ENCODE results near the gene HYAL2. TPM values are rescaled to one million over a fixed set of nuclear protein-coding genes. Genes with fewer than 3 reads are reported as not detected.

Gene HYAL2
- 70.0 and 100 TPM in 2 replicates for total RNA-seq

GRCh38 chr3:50322386-50323091 lies at the start of gene HYAL2:
TSS of gene HYAL2 (minus strand) at chr3:50322745. CDS start at chr3:50320489, 2,256 bp downstream.

GRCh38 chr3:50358911-50359759 lies 36.6 kb upstream of the HYAL2 start, which contains the start of gene TMEM115:
TSS of gene TMEM115 (minus strand) at chr3:50359521. CDS start at chr3:50359063, 458 bp downstream.

GRCh38 chr3:50350527-50351322 lies 28.2 kb upstream of the HYAL2 start, which contains the start of the genes CYB561D2 and NPRL2:
TSS of gene CYB561D2 (plus strand) at chr3:50350862. CDS start at chr3:50351434, 572 bp downstream.
TSS of gene NPRL2 (minus strand) at chr3:50350775. CDS start at chr3:50350652, 123 bp downstream.

GRCh38 chr3:50345586-50346234 lies 23.2 kb upstream of the HYAL2 start, which contains the start of gene ZMYND10:
TSS of gene ZMYND10 (minus strand) at chr3:50345732. CDS start at chr3:50345579, 153 bp downstream.

GRCh38 chr3:50340448-50341329 lies 18.1 kb upstream of the HYAL2 start, which contains the start of gene RASSF1:
TSS of gene RASSF1 (minus strand) at chr3:50340836. CDS start at chr3:50340805, 31 bp downstream.

GRCh38 chr3:50327943-50328691 lies 5.6 kb upstream of the HYAL2 start, which contains the start of gene TUSC2:
TSS of gene TUSC2 (minus strand) at chr3:50328223. CDS start at chr3:50328099, 124 bp downstream.

GRCh38 chr3:50303013-50303815 lies 19.3 kb downstream of the HYAL2 start, which contains the start of gene HYAL1:
TSS of gene HYAL1 (minus strand) at chr3:50303574. CDS start at chr3:50302956, 618 bp downstream.

GRCh38 chr3:50298836-50299637 lies 23.5 kb downstream of the HYAL2 start, which contains the start of the genes HYAL3 and NAA80:
TSS of gene HYAL3 (minus strand) at chr3:50299405. CDS start at chr3:50295602, 3,803 bp downstream.
TSS of gene NAA80 (minus strand) at chr3:50299405. CDS start at chr3:50297463, 1,942 bp downstream.

GRCh38 chr3:50292159-50293078 lies 30.1 kb downstream of the HYAL2 start, which contains the start of gene IFRD2:
TSS of gene IFRD2 (minus strand) at chr3:50292429. CDS start at chr3:50292274, 155 bp downstream.

GRCh38 chr3:50278880-50279224 lies 43.7 kb downstream of the HYAL2 start, which contains the start of gene LSMEM2:
TSS of gene LSMEM2 (plus strand) at chr3:50279087. CDS start at chr3:50279114, 27 bp downstream.

GRCh38 chr3:50268703-50269451 lies 53.7 kb downstream of the HYAL2 start, which contains the start of gene SEMA3B:
TSS of gene SEMA3B (plus strand) at chr3:50269147. CDS start at chr3:50269241, 94 bp downstream.

